H9 (cell line): ENCODE data around the gene CFL1. TPM values are rescaled to one million over a fixed set of nuclear protein-coding genes. Genes with fewer than 3 reads are reported as not detected.
A peak's percentile ranks its signal among the peaks of the same experiment; 100 is the strongest.
"Not testable (repeated sequence)": the region's sequence is repeated elsewhere in the genome, so short reads cannot be mapped to it uniquely, and the experiment has no call there.

Experiments used
- DNase-seq: peaks from one replicate; pipeline ENCODE4 v3.0.0-alpha.2; 2017
- H2AFZ ChIP-seq: one replicate; pipeline ENCODE4 v1.6.1; 2013; ENCODE audit warnings: mild to moderate bottlenecking, low read length, control low read depth, moderate library complexity
- H2AK5ac ChIP-seq: 2 replicates; pipeline ENCODE4 v1.6.1; 2013; ENCODE audit warnings: low read length, control low read depth, mixed read lengths; ENCODE audit not compliant: insufficient read length
- H2BK120ac ChIP-seq: one replicate; pipeline ENCODE4 v1.6.1; 2013; ENCODE audit warnings: low read depth, mild to moderate bottlenecking, low read length, control low read depth, inconsistent platforms; ENCODE audit not compliant: poor library complexity, severe bottlenecking
- H2BK12ac ChIP-seq: 2 replicates; pipeline ENCODE4 v1.6.1; 2013; ENCODE audit warnings: low read length, control low read depth, mixed read lengths, low read depth; ENCODE audit not compliant: insufficient read length
- H2BK15ac ChIP-seq: 2 replicates; pipeline ENCODE4 v1.6.1; 2013; ENCODE audit warnings: low read depth, low read length, control low read depth
- H2BK20ac ChIP-seq: one replicate; pipeline ENCODE4 v1.6.1; 2013; ENCODE audit warnings: low read depth, mild to moderate bottlenecking, low read length, control low read depth, inconsistent platforms; ENCODE audit not compliant: poor library complexity, severe bottlenecking
- H2BK5ac ChIP-seq: 2 replicates; pipeline ENCODE4 v1.6.1; 2013; ENCODE audit warnings: low read length, control low read depth, mixed read lengths; ENCODE audit not compliant: insufficient read length
- H3K14ac ChIP-seq: 2 replicates; pipeline ENCODE4 v1.6.1; 2013; ENCODE audit warnings: low read length, control low read depth; ENCODE audit not compliant: insufficient read depth
- H3K18ac ChIP-seq: 2 replicates; pipeline ENCODE4 v1.6.1; 2013; ENCODE audit warnings: low read depth, mild to moderate bottlenecking, mixed read lengths, low read length, control low read depth; ENCODE audit not compliant: insufficient read length
- H3K23ac ChIP-seq: 2 replicates; pipeline ENCODE4 v1.6.1; 2013; ENCODE audit warnings: low read length, control low read depth, mixed read lengths, low read depth; ENCODE audit not compliant: insufficient read length
- H3K23me2 ChIP-seq: 2 replicates; pipeline ENCODE4 v1.6.1; 2013; ENCODE audit warnings: low read depth, mild to moderate bottlenecking, mixed read lengths, low read length, control low read depth; ENCODE audit not compliant: insufficient read length, poor library complexity, severe bottlenecking
- H3K27ac ChIP-seq: 2 replicates; pipeline ENCODE4 v1.5.1; 2013; ENCODE audit warnings: low read length, control low read depth, mixed read lengths, low read depth; ENCODE audit not compliant: insufficient read length
- H3K27me3 ChIP-seq: 2 replicates; pipeline ENCODE4 v1.6.1; 2013; ENCODE audit warnings: low read length, control low read depth, inconsistent platforms; ENCODE audit not compliant: insufficient read depth
- H3K4ac ChIP-seq: 2 replicates; pipeline ENCODE4 v1.6.1; 2013; ENCODE audit warnings: low read depth, mild to moderate bottlenecking, control low read depth, inconsistent platforms, low read length, moderate library complexity
- H3K4me1 ChIP-seq: 2 replicates; pipeline ENCODE4 v1.6.1; 2013; ENCODE audit warnings: low read length, control low read depth, inconsistent platforms; ENCODE audit not compliant: insufficient read depth
- H3K4me2 ChIP-seq: 2 replicates; pipeline ENCODE4 v1.6.1; 2013; ENCODE audit warnings: low read length, control low read depth, mixed read lengths; ENCODE audit not compliant: insufficient read length, insufficient read depth
- H3K56ac ChIP-seq: 2 replicates; pipeline ENCODE4 v1.6.1; 2013; ENCODE audit warnings: low read depth, mild to moderate bottlenecking, mixed read lengths, low read length, control low read depth; ENCODE audit not compliant: insufficient read length
- H3K79me1 ChIP-seq: 2 replicates; pipeline ENCODE4 v1.6.1; 2013; ENCODE audit warnings: low read depth, mild to moderate bottlenecking, moderate library complexity, low read length, control low read depth, inconsistent platforms; ENCODE audit not compliant: insufficient read depth, poor library complexity, severe bottlenecking
- H3K79me2 ChIP-seq: 2 replicates; pipeline ENCODE4 v1.6.1; 2013; ENCODE audit warnings: low read length, control low read depth, inconsistent platforms; ENCODE audit not compliant: insufficient read depth
- H3K9ac ChIP-seq: 2 replicates; pipeline ENCODE4 v1.6.1; 2013; ENCODE audit warnings: low read length, control low read depth, mixed read lengths; ENCODE audit not compliant: insufficient read length; ENCODE audit errors: extremely low read depth
- H3K9me3 ChIP-seq: one replicate; pipeline ENCODE4 v1.6.1; 2013; ENCODE audit warnings: low read depth, low read length, inconsistent platforms; ENCODE audit not compliant: control insufficient read depth
- H3T11ph ChIP-seq: one replicate; pipeline ENCODE4 v1.6.1; 2013; ENCODE audit warnings: mild to moderate bottlenecking, low read length, control low read depth, inconsistent platforms
- H4K20me1 ChIP-seq: one replicate; pipeline ENCODE4 v1.6.1; 2013; ENCODE audit not compliant: control insufficient read depth, insufficient read length, insufficient read depth
- H4K5ac ChIP-seq: 2 replicates; pipeline ENCODE4 v1.6.1; 2013; ENCODE audit warnings: low read depth, mild to moderate bottlenecking, mixed read lengths, low read length, control low read depth; ENCODE audit not compliant: insufficient read length
- H4K8ac ChIP-seq: replicated peaks from 2 replicates; pipeline ENCODE4 v1.6.1; 2013; ENCODE audit warnings: low read length, control low read depth, mixed read lengths, low read depth; ENCODE audit not compliant: insufficient read length
- H4K91ac ChIP-seq: 2 replicates; pipeline ENCODE4 v1.6.1; 2013; ENCODE audit warnings: low read depth, mild to moderate bottlenecking, moderate library complexity, mixed read lengths, low read length, control low read depth; ENCODE audit not compliant: insufficient read length
- H3K27ac Mint-ChIP-seq, 3 experiments: 2 replicates in 2 of 3; 3 replicates in 1 of 3; pipeline ENCODE4 v1.8.0; 2020 to 2021; ENCODE audit warnings: mixed read lengths in 3 of 3, mild to moderate bottlenecking in 1 of 3, moderate library complexity in 1 of 3
- H3K27me3 Mint-ChIP-seq: 2 replicates; pipeline ENCODE4 v1.8.0; 2021; ENCODE audit warnings: low read depth, mild to moderate bottlenecking, moderate library complexity, mixed read lengths
- H3K36me3 Mint-ChIP-seq, 3 experiments: 2 replicates in 2 of 3; 3 replicates in 1 of 3; pipeline ENCODE4 v1.8.0; 2020 to 2021; ENCODE audit warnings: low read depth in 3 of 3, mixed read lengths in 3 of 3; ENCODE audit not compliant: insufficient read depth in 1 of 3
- H3K4me1 Mint-ChIP-seq, 2 experiments: 2 replicates each; pipeline ENCODE4 v1.8.0; 2020; ENCODE audit warnings: mixed read lengths in 2 of 2
- H3K4me3 Mint-ChIP-seq, 2 experiments: 2 replicates in 1 of 2; 3 replicates in 1 of 2; pipeline ENCODE4 v1.8.0; 2020 to 2021; ENCODE audit warnings: mild to moderate bottlenecking in 2 of 2, mixed read lengths in 2 of 2, moderate library complexity in 1 of 2
- H3K9me3 Mint-ChIP-seq, 2 experiments: 2 replicates in 1 of 2; 3 replicates in 1 of 2; pipeline ENCODE4 v1.8.0; 2020; ENCODE audit warnings: mild to moderate bottlenecking in 2 of 2, mixed read lengths in 2 of 2, moderate library complexity in 1 of 2
- CTCF ChIP-seq: fragments of 200-600 bp; sonication (generic); conservative IDR thresholded peaks from 3 replicates; pipeline ENCODE4 v1.8.0; 2021; ENCODE audit warnings: antibody characterized with exemption, mild to moderate bottlenecking
- WGBS: extraction: QIAGEN DNeasy Blood & Tissue Kit; methylation state at CpG from one replicate; pipeline ENCODE4 v1.1.7; 2013; ENCODE audit warnings: missing lambda C conversion rate, low lambda C conversion rate, mixed read lengths; ENCODE audit not compliant: insufficient read length; ENCODE audit errors: extremely low coverage; 5-methylcytosine and 5-hydroxymethylcytosine counted together
- total RNA-seq: library from RNA; stranded (reverse); gene quantifications from 2 replicates; pipeline ENCODE4 v1.2.1, GENCODE V29; 2021

Gene CFL1
- total RNA-seq, 1 experiment from 2014 or later = 1,107 TPM

GRCh38 chr11:65849366-65849765 lies 8.6 kb downstream of the CFL1 start:
- H2BK20ac ChIP-seq = no peak overlapping the region
- no peaks in the 10 kb centered on the region for H3K23me2 ChIP-seq
- no peak overlapping the region for H2BK15ac ChIP-seq
- H2AFZ ChIP-seq = no peak overlapping the region
- no peak overlapping the region for H2BK120ac ChIP-seq
- TF ChIP-seq CTCF = no peak
- H4K91ac ChIP-seq = no peak overlapping the region
- no peak overlapping the region for H3K4me2 ChIP-seq
- no peak overlapping the region for H3K9ac ChIP-seq
- H2AK5ac ChIP-seq = no peak overlapping the region
- H3K27me3 ChIP-seq = no peaks in the 10 kb centered on the region
- no peaks in the 10 kb centered on the region for H3K79me2 ChIP-seq
- no peaks in the 10 kb centered on the region for H3K9me3 ChIP-seq
- no peak overlapping the region for H3K23ac ChIP-seq
- no peak overlapping the region for H4K8ac ChIP-seq
- Mint-ChIP-seq H3K27ac (no peak overlapping the region; a peak in 1 of 7 replicates), H3K4me1 (peaks cover 8 to 14% of the 10 kb centered on the region in 2 experiments), H3K9me3 (peaks cover 3 to 7% of the 10 kb centered on the region in 2 experiments; a peak in 2 of 5 replicates), H3K27me3 (peaks cover 17% of the 10 kb centered on the region), H3K4me3 (no peak overlapping the region; a peak in 1 of 5 replicates), H3K36me3 (peaks cover 24 to 33% (median 25%) of the 10 kb centered on the region in 3 experiments)
- H3K56ac ChIP-seq = no peak overlapping the region
- H3K27ac ChIP-seq = no peak overlapping the region
- DNase-seq = no peak
- H2BK12ac ChIP-seq = no peak overlapping the region
- no peak overlapping the region for H2BK5ac ChIP-seq
- no peaks in the 10 kb centered on the region for H3K4me1 ChIP-seq
- H3K18ac ChIP-seq = no peak overlapping the region
- H3K79me1 ChIP-seq = no peaks in the 10 kb centered on the region
- H3T11ph ChIP-seq = no peak overlapping the region
- H3K4ac ChIP-seq = no peak overlapping the region
- WGBS = no CpG with 5 or more reads among the region's 8 CpGs
- no peak overlapping the region for H3K14ac ChIP-seq
- H4K20me1 ChIP-seq = no peaks in the 10 kb centered on the region
- H4K5ac ChIP-seq = no peak overlapping the region

- WGBS = no CpG with 5 or more reads among the region's 7 CpGs
- not testable (repeated sequence) for H3K9me3 ChIP-seq, H3K27ac Mint-ChIP-seq, H3K4ac ChIP-seq, DNase-seq, H2BK20ac ChIP-seq, H3K9me3 Mint-ChIP-seq, H3K79me2 ChIP-seq, H4K5ac ChIP-seq, H4K91ac ChIP-seq, H3K9ac ChIP-seq, H3K18ac ChIP-seq, H3K79me1 ChIP-seq, H3K4me1 ChIP-seq, H3K14ac ChIP-seq, H2BK120ac ChIP-seq, H2BK5ac ChIP-seq, H2AFZ ChIP-seq, H3K23ac ChIP-seq, H3K4me2 ChIP-seq, H2AK5ac ChIP-seq, H2BK15ac ChIP-seq, H2BK12ac ChIP-seq, H3K27ac ChIP-seq, H4K8ac ChIP-seq, H3K27me3 ChIP-seq, H3K56ac ChIP-seq, H4K20me1 ChIP-seq, H3T11ph ChIP-seq, H3K23me2 ChIP-seq
- peaks cover 17% of the 10 kb centered on the region for H3K27me3 Mint-ChIP-seq
- H3K36me3 Mint-ChIP-seq = peaks cover 17 to 26% (median 18%) of the 10 kb centered on the region in 3 experiments
- H3K4me1 Mint-ChIP-seq = peaks cover 8 to 14% of the 10 kb centered on the region in 2 experiments
- peak overlapping the region in 1 of 2 experiments; percentile 38; a peak in 1 of 5 replicates for H3K4me3 Mint-ChIP-seq
Measured at GRCh38 chr11:65848693-65849092, 9.3 kb downstream of the CFL1 start.
